H1 (cell line): ENCODE data around the gene ZNF446. TPM values are rescaled to one million over a fixed set of nuclear protein-coding genes. Genes with fewer than 3 reads are reported as not detected.

Source experiments
- CTCF ChIA-PET: fragments of 300-600 bp; sonication (Branson Sonifier 250); formaldehyde crosslinking; loops from one replicate; lab custom pipeline; 2021; ENCODE audit not compliant: partially characterized antibody; lab: Charles Lee
- POLR2A ChIA-PET: fragments of 300-600 bp; sonication (Branson Sonifier 250); formaldehyde crosslinking; loops from one replicate; lab custom pipeline; 2021; ENCODE audit warnings: inconsistent platforms; ENCODE audit not compliant: partially characterized antibody; lab: Charles Lee
- DNase-seq, 2 experiments: peaks; one replicate each; pipeline versions ENCODE4 v3.0.0 to v3.0.0-alpha.2; 2010 to 2022; ENCODE audit warnings: low spot score in 2 of 2, low read depth in 1 of 2, mixed read lengths in 1 of 2
- FAIRE-seq: peaks from 2 replicates; lab custom pipeline; 2011; peaks lifted over from hg19 to GRCh38; lab: Jason Lieb, UNC
- H2AFZ ChIP-seq: 2 replicates; pipeline ENCODE4 v1.8.1; 2012; ENCODE audit warnings: low read length, inconsistent platforms
- H2AK5ac ChIP-seq: 2 replicates; pipeline ENCODE4 v1.6.1; 2013; ENCODE audit warnings: low read depth, low read length
- H2BK120ac ChIP-seq: replicated peaks from 2 replicates; pipeline ENCODE3; 2013; ENCODE audit warnings: low read depth, low read length, inconsistent platforms
- H2BK12ac ChIP-seq: 2 replicates; pipeline ENCODE4 v1.6.1; 2013; ENCODE audit warnings: low read depth, low read length
- H2BK15ac ChIP-seq: 2 replicates; pipeline ENCODE4 v1.6.1; 2013; ENCODE audit warnings: low read length
- H2BK20ac ChIP-seq: 2 replicates; pipeline ENCODE4 v1.6.1; 2013; ENCODE audit warnings: low read length
- H2BK5ac ChIP-seq: 2 replicates; pipeline ENCODE4 v1.6.1; 2013; ENCODE audit warnings: low read depth, low read length
- H3K14ac ChIP-seq: 2 replicates; pipeline ENCODE4 v1.6.1; 2013; ENCODE audit warnings: inconsistent platforms; ENCODE audit not compliant: insufficient read length
- H3K18ac ChIP-seq: 2 replicates; pipeline ENCODE4 v1.6.1; 2013; ENCODE audit warnings: low read length; ENCODE audit errors: extremely low read depth
- H3K23ac ChIP-seq: 2 replicates; pipeline ENCODE4 v1.6.1; 2013; ENCODE audit warnings: inconsistent platforms; ENCODE audit not compliant: insufficient read length
- H3K23me2 ChIP-seq: 2 replicates; pipeline ENCODE4 v1.6.1; 2013; ENCODE audit warnings: low read depth, low read length
- H3K27ac ChIP-seq: 2 replicates; pipeline ENCODE4 v1.6.1; 2011; ENCODE audit warnings: low read depth, low read length, inconsistent platforms
- H3K27me3 ChIP-seq, 4 experiments: replicated peaks in 1 of 4; 1 replicate in 1 of 4; 2 replicates in 3 of 4; pipeline versions ENCODE4 v1.6.1 to v1.8.1; 2011 to 2013; ENCODE audit warnings: low read length in 3 of 4, mild to moderate bottlenecking in 3 of 4, inconsistent platforms in 2 of 4, mixed read lengths in 2 of 4, moderate library complexity in 1 of 4; ENCODE audit not compliant: control insufficient read depth in 3 of 4, insufficient read depth in 3 of 4; ENCODE audit errors: extremely low read depth in 1 of 4
- H3K36me3 ChIP-seq, 4 experiments: 2 replicates each; pipeline versions ENCODE4 v1.6.1 to v1.8.1; 2011 to 2013; ENCODE audit warnings: mild to moderate bottlenecking in 4 of 4, low read length in 3 of 4, moderate library complexity in 2 of 4, control low read depth in 1 of 4, inconsistent platforms in 1 of 4; ENCODE audit not compliant: insufficient read depth in 4 of 4, control insufficient read depth in 2 of 4
- H3K4ac ChIP-seq: replicated peaks from 2 replicates; pipeline ENCODE3; 2013; ENCODE audit warnings: low read length, low read depth, mixed read lengths, inconsistent platforms; ENCODE audit not compliant: insufficient read length
- H3K4me1 ChIP-seq, 4 experiments: replicated peaks in 1 of 4; 1 replicate in 1 of 4; 2 replicates in 3 of 4; pipeline versions ENCODE4 v1.6.1 to v1.8.1; 2011 to 2013; ENCODE audit warnings: low read length in 3 of 4, inconsistent platforms in 2 of 4, mixed read lengths in 1 of 4; ENCODE audit not compliant: insufficient read depth in 4 of 4, control insufficient read depth in 3 of 4
- H3K4me2 ChIP-seq, 2 experiments: 2 replicates each; pipeline versions ENCODE4 v1.6.1 to v1.8.1; 2011 to 2013; ENCODE audit warnings: low read depth in 2 of 2, low read length in 2 of 2, control low read depth in 1 of 2, inconsistent platforms in 1 of 2, mild to moderate bottlenecking in 1 of 2; ENCODE audit not compliant: insufficient read depth in 1 of 2
- H3K4me3 ChIP-seq, 4 experiments: fragments of 200-600, 300-600 bp in 1 of 4; sonication (generic), shearing (Covaris generic), sonication (Bioruptor Twin) in 1 of 4; 2 replicates each; pipeline versions ENCODE4 v1.5.1 to v1.8.1; 2011 to 2016; ENCODE audit warnings: low read length in 4 of 4, low read depth in 3 of 4, control low read depth in 2 of 4, inconsistent platforms in 2 of 4, mild to moderate bottlenecking in 2 of 4, mixed read lengths in 1 of 4, moderate library complexity in 1 of 4; ENCODE audit not compliant: insufficient read depth in 2 of 4; ENCODE audit errors: extremely low read depth in 1 of 4
- H3K56ac ChIP-seq: replicated peaks from 2 replicates; pipeline ENCODE3; 2013; ENCODE audit warnings: low read depth, mild to moderate bottlenecking, mixed read lengths, low read length, inconsistent platforms; ENCODE audit not compliant: insufficient read length
- H3K79me1 ChIP-seq: 2 replicates; pipeline ENCODE4 v1.6.1; 2013; ENCODE audit warnings: low read depth, low read length, control low read depth
- H3K79me2 ChIP-seq, 2 experiments: 2 replicates each; pipeline versions ENCODE4 v1.6.1 to v1.8.1; 2012 to 2013; ENCODE audit warnings: low read length in 2 of 2, mild to moderate bottlenecking in 2 of 2, inconsistent platforms in 1 of 2; ENCODE audit not compliant: insufficient read depth in 2 of 2, control insufficient read depth in 1 of 2
- H3K9ac ChIP-seq, 4 experiments: replicated peaks in 1 of 4; 1 replicate in 1 of 4; 2 replicates in 3 of 4; pipeline versions ENCODE4 v1.6.1 to v1.8.1; 2011 to 2013; ENCODE audit warnings: low read depth in 3 of 4, low read length in 3 of 4, control low read depth in 2 of 4, mild to moderate bottlenecking in 2 of 4, moderate library complexity in 2 of 4, inconsistent platforms in 1 of 4; ENCODE audit errors: extremely low read depth in 1 of 4
- H3K9me3 ChIP-seq, 2 experiments: 2 replicates each; pipeline versions ENCODE4 v1.6.1 to v1.8.1; 2012 to 2013; ENCODE audit warnings: mild to moderate bottlenecking in 2 of 2, moderate library complexity in 2 of 2, control low read depth in 1 of 2, inconsistent platforms in 1 of 2, low read depth in 1 of 2, low read length in 1 of 2, mixed read lengths in 1 of 2; ENCODE audit not compliant: insufficient read depth in 2 of 2
- H4K20me1 ChIP-seq, 2 experiments: replicated peaks in 1 of 2; 2 replicates each; pipeline versions ENCODE3 to v1.8.1; 2011 to 2013; ENCODE audit warnings: inconsistent platforms in 2 of 2, low read length in 2 of 2, mild to moderate bottlenecking in 1 of 2; ENCODE audit not compliant: insufficient read depth in 2 of 2, control insufficient read depth in 1 of 2
- H4K5ac ChIP-seq: 2 replicates; pipeline ENCODE4 v1.6.1; 2013; ENCODE audit warnings: low read length, low read depth, mixed read lengths, inconsistent platforms; ENCODE audit not compliant: insufficient read length
- H4K8ac ChIP-seq: 2 replicates; pipeline ENCODE4 v1.8.0; 2013; ENCODE audit warnings: mild to moderate bottlenecking, moderate library complexity, low read length, inconsistent platforms; ENCODE audit not compliant: insufficient read depth; ENCODE audit errors: extremely low read depth
- H4K91ac ChIP-seq: replicated peaks from 2 replicates; pipeline ENCODE3; 2013; ENCODE audit warnings: low read length, mixed read lengths, inconsistent platforms; ENCODE audit not compliant: insufficient read length
- ASH2L ChIP-seq: fragments of 200-600, 300-600 bp; sonication (generic); IDR thresholded peaks from one replicate; pipeline ENCODE4 v1.7.1; 2017; ENCODE audit warnings: low read length
- ATF2 ChIP-seq: IDR thresholded peaks from 2 replicates; pipeline ENCODE4 v1.6.1; 2012; ENCODE audit warnings: low read length, inconsistent platforms
- CREB1 ChIP-seq: IDR thresholded peaks from 2 replicates; pipeline ENCODE4 v1.6.1; 2012; ENCODE audit warnings: inconsistent platforms
- CTBP2 ChIP-seq: IDR thresholded peaks from 2 replicates; pipeline ENCODE4 v1.7.0; 2011; ENCODE audit warnings: borderline replicate concordance, mild to moderate bottlenecking, moderate library complexity, mixed read lengths, low read length; ENCODE audit not compliant: insufficient read depth, insufficient read length
- EZH2 ChIP-seq: fragments of 200-600 bp; sonication (generic); IDR thresholded peaks from 2 replicates; pipeline ENCODE4 v1.7.1; 2012; ENCODE audit warnings: low read depth, mild to moderate bottlenecking, moderate library complexity, low read length, inconsistent platforms; ENCODE audit not compliant: severe bottlenecking
- HDAC6 ChIP-seq: IDR thresholded peaks from one replicate; pipeline ENCODE4 v1.7.1; 2012; ENCODE audit warnings: low read depth, mild to moderate bottlenecking, inconsistent platforms, low read length, moderate library complexity
- JUN ChIP-seq: IDR thresholded peaks from 2 replicates; pipeline ENCODE4 v1.6.1; 2011; ENCODE audit warnings: low read depth, mild to moderate bottlenecking, improper control_type of control experiment, low read length
- JUND ChIP-seq: IDR thresholded peaks from 2 replicates; pipeline ENCODE4 v1.6.1; 2011; ENCODE audit warnings: mild to moderate bottlenecking, improper control_type of control experiment, low read length
- MAFK ChIP-seq: IDR thresholded peaks from 2 replicates; pipeline ENCODE4 v1.6.1; 2012; ENCODE audit warnings: low read depth, mild to moderate bottlenecking, improper control_type of control experiment, low read length
- TAF7 ChIP-seq: optimal IDR thresholded peaks from 2 replicates; pipeline ENCODE3; 2011; ENCODE audit warnings: low read depth, mild to moderate bottlenecking, inconsistent platforms, low read length, moderate library complexity, borderline replicate concordance
- polyA plus RNA-seq, 7 experiments: library from polyadenylated mRNA; depleted of rRNA in 3 of 7; stranded (reverse) in 5 of 7; unstranded in 2 of 7; fragments of >200 nt in 5 of 7; fragments of 200-250 nt in 2 of 7; gene quantifications; 1 replicate in 5 of 7; 2 replicates in 1 of 7; 4 replicates in 1 of 7; pipeline versions ENCODE4 v1.2.1 to v1.2.3, GENCODE V29; 2011 to 2013; ENCODE audit warnings: missing spikeins in 2 of 7, mixed read lengths in 2 of 7
- total RNA-seq: library from RNA; stranded (reverse); fragmentation: NEBNext Ultra II Directional; extraction: Animal tissue kit (Norgen Biotek cat#: 25700); gene quantifications from 2 replicates; pipeline ENCODE4 v1.2.1, GENCODE V29; 2021
- TF ChIP-seq, protein P1 (sequence below): IDR thresholded peaks from 2 replicates; pipeline ENCODE4 v1.6.1; 2012; ENCODE audit warnings: inconsistent platforms

ZNF446 gene
- total and polyA plus RNA-seq, 2 of the 8 experiments (the other 6 are each of a cell fraction or from before 2014, with no cell fraction given): 4.1 to 5.5 TPM

GRCh38 chr19:58429745-58430144, 46.4 kb upstream of the ZNF446 start:
- Histone ChIP-seq H2BK15ac (no peak overlapping the region), H3K36me3 (peaks cover 6 to 34% (median 21%) of the 10 kb centered on the region in 4 experiments; a peak in 7 of 8 replicates), H3K18ac (no peak overlapping the region), H3K79me2 (no peaks in the 10 kb centered on the region; a peak in 1 of 4 replicates), H2BK20ac (no peak overlapping the region), H3K23ac (no peak overlapping the region), H3K4me2 (no peak overlapping the region), H3K27me3 (no peaks in the 10 kb centered on the region), H3K56ac (no peak overlapping the region), H3K23me2 (no peaks in the 10 kb centered on the region), H4K91ac (no peak overlapping the region), H4K20me1 (no peaks in the 10 kb centered on the region), H4K8ac (no peak overlapping the region), H3K79me1 (no peaks in the 10 kb centered on the region), H3K14ac (no peak overlapping the region), H4K5ac (no peak overlapping the region), H3K27ac (no peak overlapping the region), H2BK120ac (no peak overlapping the region), H2BK5ac (no peak overlapping the region), H3K4me3 (no peak overlapping the region), H2AK5ac (no peak overlapping the region), H3K9ac (no peak overlapping the region), H2BK12ac (no peak overlapping the region), H2AFZ (no peak overlapping the region), H3K4me1 (no peaks in the 10 kb centered on the region), H3K4ac (no peak overlapping the region), H3K9me3 (peaks cover 78 to 88% of the 10 kb centered on the region in 2 experiments)
- no peak for DNase-seq
- no peak for FAIRE-seq
- CTCF ChIA-PET: interaction anchor here (1.0 to 1.4 kb wide), 2 partner anchors 38 to 151 kb away, joined by 3 read pairs; no protein-coding TSS in a partner anchor
- POLR2A ChIA-PET: interaction anchor here (0.8 to 1.7 kb wide), 2 partner anchors 17 to 34 kb away, joined by 3 read pairs; partner anchors contain the start of gene RNF225
- no peak for TF ChIP-seq ASH2L
- TF ChIP-seq MAFK: no peak
- TF ChIP-seq CTBP2: no peak
- TF ChIP-seq, protein P1, sequence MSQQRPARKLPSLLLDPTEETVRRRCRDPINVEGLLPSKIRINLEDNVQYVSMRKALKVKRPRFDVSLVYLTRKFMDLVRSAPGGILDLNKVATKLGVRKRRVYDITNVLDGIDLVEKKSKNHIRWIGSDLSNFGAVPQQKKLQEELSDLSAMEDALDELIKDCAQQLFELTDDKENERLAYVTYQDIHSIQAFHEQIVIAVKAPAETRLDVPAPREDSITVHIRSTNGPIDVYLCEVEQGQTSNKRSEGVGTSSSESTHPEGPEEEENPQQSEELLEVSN: no peak
- TF ChIP-seq HDAC6: no peak
- no peak for TF ChIP-seq TAF7
- no peak for TF ChIP-seq ATF2
- TF ChIP-seq EZH2: no peak
- no peak for TF ChIP-seq JUND
- TF ChIP-seq JUN: no peak
- no peak for TF ChIP-seq CREB1
